NCI-H2107 treated with DMSO at 0.1 percent for 48 hours (cell line): ENCODE results near the gene CBFA2T2.

Experiments used
- DNase-seq: peaks from one replicate; lab custom pipeline; 2025; ENCODE audit not compliant: unreplicated experiment; lab: John Stamatoyannopoulos, UW

Gene CBFA2T2

GRCh38 chr20:33675136-33675959, 185.5 kb downstream of the CBFA2T2 start:
- no peak for DNase-seq

- DNase-seq, result no peak
These were observed 186.2 kb downstream of the CBFA2T2 start for GRCh38 chr20:33676121-33676520.

- DNase-seq, result no peak
These were observed 187.1 kb downstream of the CBFA2T2 start for GRCh38 chr20:33676652-33677645.

- no peak for DNase-seq
These were observed 188.3 kb downstream of the CBFA2T2 start for GRCh38 chr20:33677991-33678702.

GRCh38 chr20:33679758-33680485, 190.0 kb downstream of the CBFA2T2 start:
- DNase-seq, result no peak

- DNase-seq, result no peak
These were observed 190.8 kb downstream of the CBFA2T2 start for GRCh38 chr20:33680686-33681085.

GRCh38 chr20:33681288-33681687, 191.4 kb downstream of the CBFA2T2 start:
- no peak for DNase-seq

GRCh38 chr20:33681728-33682353, 191.9 kb downstream of the CBFA2T2 start:
- DNase-seq, result no peak

- no peak for DNase-seq
These were observed 194.8 kb downstream of the CBFA2T2 start for GRCh38 chr20:33684533-33685327.

GRCh38 chr20:33685328-33686099, 195.6 kb downstream of the CBFA2T2 start:
- DNase-seq, result no peak

GRCh38 chr20:33686100-33686983, 196.4 kb downstream of the CBFA2T2 start, which contains the start of gene E2F1:
Gene E2F1 (minus strand): TSS chr20:33686385. CDS start chr20:33686264, 121 bp downstream.
- DNase-seq, result peak; percentile 42

GRCh38 chr20:33686984-33687366, 197.1 kb downstream of the CBFA2T2 start:
- DNase-seq, result no peak

- DNase-seq, result no peak
These were observed 197.5 kb downstream of the CBFA2T2 start for GRCh38 chr20:33687370-33687915.

- no peak for DNase-seq
These were observed 198.4 kb downstream of the CBFA2T2 start for GRCh38 chr20:33687993-33688937.

GRCh38 chr20:33688938-33689424, 199.1 kb downstream of the CBFA2T2 start:
- DNase-seq, result no peak

- no peak for DNase-seq
These were observed 199.6 kb downstream of the CBFA2T2 start for GRCh38 chr20:33689493-33689892.
